ENCODE data around the gene CHST15. TPM values are rescaled to one million over a fixed set of nuclear protein-coding genes. Genes with fewer than 3 reads are reported as not detected.

The CHST15 gene
- total RNA-seq, 2 experiments from 2014 or later = 14.7 to 26.4 TPM

DNA sequence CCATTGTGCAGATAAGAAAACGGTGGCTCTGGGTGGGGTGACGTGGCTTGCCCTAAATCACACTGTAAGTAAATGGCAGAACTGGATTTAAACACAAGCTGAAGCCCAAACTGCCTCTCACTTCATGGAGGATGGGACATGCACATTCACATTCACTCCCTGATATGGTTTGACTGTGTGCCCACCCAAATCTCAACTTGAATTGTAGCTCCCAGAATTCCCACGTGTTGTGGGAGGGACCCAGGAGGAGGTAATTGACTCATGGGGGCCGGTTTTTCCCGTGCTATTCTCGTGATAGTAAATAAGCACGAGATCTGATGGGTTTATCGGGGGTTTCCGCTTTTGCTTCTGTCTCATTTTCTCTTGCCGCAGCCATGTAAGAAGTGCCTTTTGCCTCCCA, 32.4 kb downstream of the CHST15 start:
- no peak for DNase-seq (ENCODE audit: low spot score)
- H3K27ac ChIP-seq (ENCODE audit: low read depth, low read length, poor library complexity, severe bottlenecking) = no peak overlapping the region
- intact Hi-C loops (cut with micrococcal nuclease; ENCODE audit: unreplicated experiment) = no loop called here
- H3K4me1 ChIP-seq (ENCODE audit: insufficient read depth, low read length, poor library complexity, severe bottlenecking) = peaks cover 46% of the 10 kb centered on the region
- H3K4me3 ChIP-seq (ENCODE audit: low read depth, low read length, poor library complexity, severe bottlenecking) = no peak overlapping the region
- ChIA-PET POLR2A (interaction anchor here (1.0 kb wide), 1 partner anchor 14 kb away, joined by 3 read pairs; no protein-coding TSS in a partner anchor), CTCF (ENCODE audit: unreplicated experiment) (interaction anchor here (0.6 kb wide), 1 partner anchor 8 kb away, joined by 3 read pairs; no protein-coding TSS in a partner anchor)
- peaks cover 3% of the 10 kb centered on the region; the same call in 1 of the 2 replicates for H3K79me2 ChIP-seq (ENCODE audit: insufficient read depth, low read depth, low read length)
- no peaks in the 10 kb centered on the region for H3K36me3 ChIP-seq (ENCODE audit: insufficient read depth, low read length)
- no TSS peak for BruUV-seq (replicated peaks)
- no peak overlapping the region for H3K4me2 ChIP-seq (ENCODE audit: low read length)
- H4K20me1 ChIP-seq (ENCODE audit: insufficient read depth, low read length) = no peaks in the 10 kb centered on the region
- TF ChIP-seq, protein P1, sequence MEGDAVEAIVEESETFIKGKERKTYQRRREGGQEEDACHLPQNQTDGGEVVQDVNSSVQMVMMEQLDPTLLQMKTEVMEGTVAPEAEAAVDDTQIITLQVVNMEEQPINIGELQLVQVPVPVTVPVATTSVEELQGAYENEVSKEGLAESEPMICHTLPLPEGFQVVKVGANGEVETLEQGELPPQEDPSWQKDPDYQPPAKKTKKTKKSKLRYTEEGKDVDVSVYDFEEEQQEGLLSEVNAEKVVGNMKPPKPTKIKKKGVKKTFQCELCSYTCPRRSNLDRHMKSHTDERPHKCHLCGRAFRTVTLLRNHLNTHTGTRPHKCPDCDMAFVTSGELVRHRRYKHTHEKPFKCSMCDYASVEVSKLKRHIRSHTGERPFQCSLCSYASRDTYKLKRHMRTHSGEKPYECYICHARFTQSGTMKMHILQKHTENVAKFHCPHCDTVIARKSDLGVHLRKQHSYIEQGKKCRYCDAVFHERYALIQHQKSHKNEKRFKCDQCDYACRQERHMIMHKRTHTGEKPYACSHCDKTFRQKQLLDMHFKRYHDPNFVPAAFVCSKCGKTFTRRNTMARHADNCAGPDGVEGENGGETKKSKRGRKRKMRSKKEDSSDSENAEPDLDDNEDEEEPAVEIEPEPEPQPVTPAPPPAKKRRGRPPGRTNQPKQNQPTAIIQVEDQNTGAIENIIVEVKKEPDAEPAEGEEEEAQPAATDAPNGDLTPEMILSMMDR (conservative IDR thresholded peaks at IDR 0.05; ENCODE audit: low read length) = no peak
- TF ChIP-seq EZH2phosphoT487 (IDR thresholded peaks at IDR 0.05; ENCODE audit: borderline replicate concordance, low read depth, low read length) = no peak
- no peaks in the 10 kb centered on the region for H3K9me3 ChIP-seq (ENCODE audit: low read length)
- H2AFZ ChIP-seq (ENCODE audit: low read length) = no peak overlapping the region
- no peaks in the 10 kb centered on the region for H3K9me2 ChIP-seq (ENCODE audit: insufficient read depth, low read length)

DNA sequence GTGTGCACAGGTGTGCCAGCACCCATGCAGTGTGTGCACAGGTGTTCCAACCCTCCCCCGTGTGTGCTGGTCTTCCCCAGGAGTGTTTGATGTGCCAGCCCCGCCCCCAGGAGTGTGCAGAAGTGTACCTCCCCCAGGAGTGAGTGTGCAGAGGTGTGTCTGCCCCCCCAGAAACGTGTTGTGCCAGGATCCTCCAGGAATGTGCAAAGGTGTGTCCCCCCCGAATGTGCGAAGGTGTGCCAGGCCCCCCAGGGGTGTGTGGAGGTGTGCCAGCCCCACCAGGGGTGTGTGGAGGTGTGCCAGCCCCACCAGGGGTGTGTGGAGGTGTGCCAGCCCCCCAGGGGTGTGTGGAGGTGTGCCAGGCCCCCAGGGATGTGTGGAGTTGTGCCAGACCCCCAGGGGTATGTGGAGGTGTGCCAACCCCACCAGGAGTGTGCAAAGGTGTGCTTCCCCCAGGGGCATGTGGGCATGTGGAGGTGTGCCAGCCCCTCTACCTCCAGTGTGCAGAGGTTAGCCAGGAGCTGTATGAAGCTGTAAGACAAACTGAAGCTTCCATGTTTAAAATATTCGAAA, 33.2 kb downstream of the CHST15 start:
- no TSS peak for BruUV-seq (replicated peaks)
- Histone ChIP-seq H3K9me3 (ENCODE audit: low read length) (no peaks in the 10 kb centered on the region), H3K79me2 (ENCODE audit: insufficient read depth, low read depth, low read length) (no peaks in the 10 kb centered on the region), H2AFZ (ENCODE audit: low read length) (no peak overlapping the region), H3K4me3 (ENCODE audit: low read depth, low read length, poor library complexity, severe bottlenecking) (no peak overlapping the region), H3K9me2 (ENCODE audit: insufficient read depth, low read length) (no peaks in the 10 kb centered on the region), H3K4me1 (ENCODE audit: insufficient read depth, low read length, poor library complexity, severe bottlenecking) (peaks cover 44% of the 10 kb centered on the region), H4K20me1 (ENCODE audit: insufficient read depth, low read length) (no peaks in the 10 kb centered on the region), H3K36me3 (ENCODE audit: insufficient read depth, low read length) (no peaks in the 10 kb centered on the region), H3K4me2 (ENCODE audit: low read length) (no peak overlapping the region), H3K27ac (ENCODE audit: low read depth, low read length, poor library complexity, severe bottlenecking) (no peak overlapping the region)
- ChIA-PET CTCF (ENCODE audit: unreplicated experiment) (interaction anchor here (0.6 kb wide), 1 partner anchor 9 kb away, joined by 3 read pairs; no protein-coding TSS in a partner anchor), POLR2A (interaction anchor here (1.0 kb wide), 1 partner anchor 15 kb away, joined by 3 read pairs; no protein-coding TSS in a partner anchor)
- DNase-seq (ENCODE audit: low spot score) = no peak
- intact Hi-C loops (cut with micrococcal nuclease; ENCODE audit: unreplicated experiment) = no loop called here
- TF ChIP-seq, protein P1 (conservative IDR thresholded peaks at IDR 0.05; ENCODE audit: low read length) = no peak
- no peak for TF ChIP-seq EZH2phosphoT487 (IDR thresholded peaks at IDR 0.05; ENCODE audit: borderline replicate concordance, low read depth, low read length)

DNA sequence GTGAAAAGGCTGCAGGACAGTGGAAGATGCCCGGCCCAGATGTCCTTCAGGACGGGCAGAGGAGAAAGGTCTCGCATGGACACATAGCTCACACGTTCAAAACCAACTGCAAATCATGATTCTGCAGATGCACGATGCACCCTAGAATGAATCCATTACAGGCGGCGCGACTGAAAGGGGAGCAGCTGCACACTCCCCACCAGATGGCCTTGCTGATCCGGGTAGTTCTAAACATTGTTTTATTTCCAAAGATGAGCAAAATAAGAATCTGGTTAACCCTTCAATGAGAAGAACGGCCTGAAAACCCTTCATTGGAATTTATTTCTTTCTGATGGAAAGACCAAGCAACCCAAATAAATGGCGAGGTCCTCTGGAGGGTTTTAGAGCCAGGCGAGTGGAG, 33.8 kb downstream of the CHST15 start:
- no peaks in the 10 kb centered on the region for H3K79me2 ChIP-seq (ENCODE audit: insufficient read depth, low read depth, low read length)
- H3K9me2 ChIP-seq (ENCODE audit: insufficient read depth, low read length) = no peaks in the 10 kb centered on the region
- H3K4me3 ChIP-seq (ENCODE audit: low read depth, low read length, poor library complexity, severe bottlenecking) = no peak overlapping the region
- CTCF ChIA-PET (ENCODE audit: unreplicated experiment) = no interaction called here
- intact Hi-C loops (cut with micrococcal nuclease; ENCODE audit: unreplicated experiment) = no loop called here
- no peaks in the 10 kb centered on the region for H3K36me3 ChIP-seq (ENCODE audit: insufficient read depth, low read length)
- no peaks in the 10 kb centered on the region for H3K9me3 ChIP-seq (ENCODE audit: low read length)
- DNase-seq (ENCODE audit: low spot score) = no peak
- no peak overlapping the region for H2AFZ ChIP-seq (ENCODE audit: low read length)
- H4K20me1 ChIP-seq (ENCODE audit: insufficient read depth, low read length) = no peaks in the 10 kb centered on the region
- H3K4me2 ChIP-seq (ENCODE audit: low read length) = no peak overlapping the region
- no TSS peak for BruUV-seq (replicated peaks)
- TF ChIP-seq, protein P1 (conservative IDR thresholded peaks at IDR 0.05; ENCODE audit: low read length) = no peak
- TF ChIP-seq EZH2phosphoT487 (IDR thresholded peaks at IDR 0.05; ENCODE audit: borderline replicate concordance, low read depth, low read length) = no peak
- peaks cover 43% of the 10 kb centered on the region for H3K4me1 ChIP-seq (ENCODE audit: insufficient read depth, low read length, poor library complexity, severe bottlenecking)
- H3K27ac ChIP-seq (ENCODE audit: low read depth, low read length, poor library complexity, severe bottlenecking) = no peak overlapping the region
- POLR2A ChIA-PET = no interaction called here
